ENCODE data around the gene RAB5IF.

The RAB5IF gene

DNA sequence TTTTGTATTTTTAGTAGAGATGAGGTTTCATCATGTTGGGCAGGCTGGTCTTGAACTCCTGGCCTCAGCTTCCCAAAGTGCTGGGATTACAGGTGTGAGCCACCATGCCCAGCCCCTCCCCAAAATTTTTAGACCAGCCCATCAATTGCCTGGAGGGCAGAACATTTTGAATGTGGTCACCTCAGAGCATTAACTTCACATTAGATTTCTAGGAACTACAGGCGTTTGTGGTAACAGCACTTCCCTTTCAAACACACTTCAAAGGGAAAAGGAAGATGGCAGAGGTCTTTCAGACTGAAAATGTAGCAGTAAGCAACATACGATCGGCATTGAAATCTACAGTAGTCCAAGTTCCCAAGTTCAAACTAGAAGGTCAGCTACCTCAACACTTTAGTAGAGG is 52.7 kb downstream of the RAB5IF start:
- DNase-seq, result no peak
